ENCODE measurements around the gene ADAM10.
"Not testable (repeated sequence)": the region's sequence is repeated elsewhere in the genome, so short reads cannot be mapped to it uniquely, and the experiment has no call there.

ADAM10 gene

DNA sequence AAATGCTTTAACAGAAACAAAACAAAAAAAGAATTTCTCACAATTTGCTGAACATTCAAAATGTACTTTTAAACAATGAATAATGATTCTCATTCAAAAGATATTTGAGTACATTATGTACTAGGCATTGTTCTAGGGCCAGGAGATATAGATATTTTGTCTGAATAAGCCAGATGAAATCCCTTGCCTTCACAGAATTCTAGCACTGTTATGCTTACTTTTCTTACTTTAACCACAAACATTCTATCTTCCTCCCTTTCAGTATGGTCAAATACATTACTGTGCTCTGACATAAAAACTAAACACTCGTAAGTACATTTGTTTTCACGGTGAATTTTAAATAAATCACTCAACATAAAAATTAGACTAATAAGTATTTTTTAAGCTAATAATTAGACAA, 116.7 kb downstream of the ADAM10 start:
- Histone ChIP-seq H3K27ac (ENCODE audit: low read depth, low read length, severe bottlenecking) (no peak overlapping the region), H3K4me1 (ENCODE audit: control insufficient read depth, insufficient read depth, low read length, poor library complexity, severe bottlenecking) (no peaks in the 10 kb centered on the region), H3K9me3 (ENCODE audit: control insufficient read depth, low read length) (no peaks in the 10 kb centered on the region), H3K4me3 (ENCODE audit: extremely low read depth, insufficient read depth, low read length, poor library complexity, severe bottlenecking) (no peak overlapping the region), H3K36me3 (ENCODE audit: control insufficient read depth, insufficient read depth, low read length) (peaks cover 46% of the 10 kb centered on the region)
- no CpG with 5 or more reads among the region's 2 CpGs for WGBS, 2 experiments (ENCODE audit: insufficient coverage in 2 of 2)

GRCh38 chr15:58631319-58631718, 118.2 kb downstream of the ADAM10 start:
- H3K36me3 ChIP-seq (ENCODE audit: control insufficient read depth, insufficient read depth, low read length), result peaks cover 51% of the 10 kb centered on the region
- H3K4me3 ChIP-seq (ENCODE audit: extremely low read depth, insufficient read depth, low read length, poor library complexity, severe bottlenecking), result no peak overlapping the region
- no peaks in the 10 kb centered on the region for H3K9me3 ChIP-seq (ENCODE audit: control insufficient read depth, low read length)
- no CpG with 5 or more reads among the region's 2 CpGs for WGBS, 2 experiments (ENCODE audit: insufficient coverage in 2 of 2)
- no peaks in the 10 kb centered on the region for H3K4me1 ChIP-seq (ENCODE audit: control insufficient read depth, insufficient read depth, low read length, poor library complexity, severe bottlenecking)
- H3K27ac ChIP-seq (ENCODE audit: low read depth, low read length, severe bottlenecking), result no peak overlapping the region

DNA sequence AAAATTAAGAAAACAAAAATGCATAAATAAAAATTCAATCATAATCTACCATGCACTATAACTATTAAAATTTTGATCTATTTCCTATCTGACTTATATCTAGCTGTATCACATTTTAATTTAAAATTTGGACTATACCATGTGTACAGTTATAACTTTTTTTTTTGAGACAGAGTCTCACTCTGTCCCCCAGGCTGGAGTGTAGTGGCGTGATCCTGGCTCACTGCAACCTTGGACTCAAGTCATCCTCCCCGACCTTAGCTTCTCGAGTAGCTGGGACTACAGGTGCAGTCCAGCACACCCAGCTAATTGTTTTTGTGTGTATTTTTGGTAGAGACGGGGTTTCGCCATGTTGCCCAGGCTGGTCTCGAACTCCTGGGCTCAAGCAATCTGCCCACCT, 119.9 kb downstream of the ADAM10 start:
- H3K36me3 ChIP-seq (ENCODE audit: control insufficient read depth, insufficient read depth, low read length), result peaks cover 59% of the 10 kb centered on the region
- 85 to 87% methylated on average over 3 to 4 of the region's 6 CpGs for WGBS, 2 experiments (ENCODE audit: insufficient coverage in 2 of 2)
- no peak overlapping the region for H3K27ac ChIP-seq (ENCODE audit: low read depth, low read length, severe bottlenecking)
- H3K4me3 ChIP-seq (ENCODE audit: extremely low read depth, insufficient read depth, low read length, poor library complexity, severe bottlenecking), result no peak overlapping the region
- no peaks in the 10 kb centered on the region for H3K9me3 ChIP-seq (ENCODE audit: control insufficient read depth, low read length)
- no peaks in the 10 kb centered on the region for H3K4me1 ChIP-seq (ENCODE audit: control insufficient read depth, insufficient read depth, low read length, poor library complexity, severe bottlenecking)

GRCh38 chr15:58628206-58628947, 121.1 kb downstream of the ADAM10 start:
- Histone ChIP-seq H3K9me3 (ENCODE audit: control insufficient read depth, low read length) (no peaks in the 10 kb centered on the region), H3K36me3 (ENCODE audit: control insufficient read depth, insufficient read depth, low read length) (peaks cover 71% of the 10 kb centered on the region), H3K4me1 (ENCODE audit: control insufficient read depth, insufficient read depth, low read length, poor library complexity, severe bottlenecking) (no peaks in the 10 kb centered on the region), H3K27ac (ENCODE audit: low read depth, low read length, severe bottlenecking) (no peak overlapping the region), H3K4me3 (ENCODE audit: extremely low read depth, insufficient read depth, low read length, poor library complexity, severe bottlenecking) (no peak overlapping the region)
- WGBS, 2 experiments (ENCODE audit: insufficient coverage in 2 of 2), result 100% methylated on average over 1 of the region's 3 CpGs; no CpG with 5 or more reads in 1 of the 2 experiments

DNA sequence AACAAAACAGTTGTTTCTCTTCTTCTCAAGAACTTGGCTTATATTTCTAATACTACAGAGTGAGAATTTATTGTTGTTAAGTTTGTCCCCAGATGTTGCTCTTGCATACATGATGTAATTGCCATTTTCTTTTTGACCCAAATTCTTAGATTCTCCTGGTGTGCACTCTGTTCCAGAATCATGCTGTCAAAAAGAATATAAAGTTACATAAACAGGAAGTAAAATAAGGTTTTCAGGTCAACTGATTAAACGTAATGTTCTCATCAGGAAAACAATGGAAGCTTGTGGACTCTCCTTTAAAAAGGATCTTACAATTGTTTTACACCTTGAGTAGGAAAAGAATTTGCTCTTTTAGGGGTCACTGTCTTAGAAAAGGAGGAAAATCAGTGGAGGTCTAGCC, 121.8 kb downstream of the ADAM10 start:
- no peaks in the 10 kb centered on the region for H3K9me3 ChIP-seq (ENCODE audit: control insufficient read depth, low read length)
- H3K36me3 ChIP-seq (ENCODE audit: control insufficient read depth, insufficient read depth, low read length), result peaks cover 67% of the 10 kb centered on the region
- H3K4me1 ChIP-seq (ENCODE audit: control insufficient read depth, insufficient read depth, low read length, poor library complexity, severe bottlenecking), result no peaks in the 10 kb centered on the region
- H3K4me3 ChIP-seq (ENCODE audit: extremely low read depth, insufficient read depth, low read length, poor library complexity, severe bottlenecking), result no peak overlapping the region
- 100% methylated on average over 1 of the region's 1 CpG; no CpG with 5 or more reads in 1 of the 2 experiments for WGBS, 2 experiments (ENCODE audit: insufficient coverage in 2 of 2)
- H3K27ac ChIP-seq (ENCODE audit: low read depth, low read length, severe bottlenecking), result no peak overlapping the region

DNA sequence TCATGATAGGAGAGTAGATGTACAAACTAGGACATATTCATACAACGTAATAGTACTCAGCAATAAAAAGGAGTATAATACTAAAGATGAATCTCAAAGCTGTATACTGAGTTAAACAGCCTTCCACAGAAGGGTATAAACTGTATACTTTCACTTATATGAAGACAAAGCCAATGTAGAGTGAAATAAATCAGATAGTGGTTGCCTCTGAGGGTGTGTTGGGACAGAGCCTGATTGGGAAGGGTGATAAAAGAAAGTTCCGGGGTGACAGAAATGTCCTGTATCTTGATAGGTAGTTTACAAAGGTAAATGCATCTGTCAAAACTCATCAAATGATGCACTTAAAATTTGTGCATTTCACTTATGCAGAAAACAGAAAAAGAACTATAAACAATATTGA, 122.5 kb downstream of the ADAM10 start:
- no peak overlapping the region for H3K27ac ChIP-seq (ENCODE audit: low read depth, low read length, severe bottlenecking)
- no CpG with 5 or more reads among the region's 2 CpGs for WGBS, 2 experiments (ENCODE audit: insufficient coverage in 2 of 2)
- no peaks in the 10 kb centered on the region for H3K4me1 ChIP-seq (ENCODE audit: control insufficient read depth, insufficient read depth, low read length, poor library complexity, severe bottlenecking)
- no peak overlapping the region for H3K4me3 ChIP-seq (ENCODE audit: extremely low read depth, insufficient read depth, low read length, poor library complexity, severe bottlenecking)
- H3K36me3 ChIP-seq (ENCODE audit: control insufficient read depth, insufficient read depth, low read length), result peaks cover 67% of the 10 kb centered on the region
- no peaks in the 10 kb centered on the region for H3K9me3 ChIP-seq (ENCODE audit: control insufficient read depth, low read length)

- no peaks in the 10 kb centered on the region for H3K9me3 ChIP-seq (ENCODE audit: control insufficient read depth, low read length)
- H3K27ac ChIP-seq (ENCODE audit: low read depth, low read length, severe bottlenecking), result no peak overlapping the region
- H3K4me3 ChIP-seq (ENCODE audit: extremely low read depth, insufficient read depth, low read length, poor library complexity, severe bottlenecking), result no peak overlapping the region
- WGBS, 2 experiments (ENCODE audit: insufficient coverage in 2 of 2), result no CpG with 5 or more reads among the region's 3 CpGs
- peaks cover 67% of the 10 kb centered on the region for H3K36me3 ChIP-seq (ENCODE audit: control insufficient read depth, insufficient read depth, low read length)
- no peaks in the 10 kb centered on the region for H3K4me1 ChIP-seq (ENCODE audit: control insufficient read depth, insufficient read depth, low read length, poor library complexity, severe bottlenecking)
Measured at GRCh38 chr15:58626378-58626777, 123.1 kb downstream of the ADAM10 start.

- Histone ChIP-seq H3K9me3 (ENCODE audit: control insufficient read depth, low read length) (no peaks in the 10 kb centered on the region), H3K36me3 (ENCODE audit: control insufficient read depth, insufficient read depth, low read length) (peaks cover 74% of the 10 kb centered on the region), H3K4me3 (ENCODE audit: extremely low read depth, insufficient read depth, low read length, poor library complexity, severe bottlenecking) (no peak overlapping the region), H3K27ac (ENCODE audit: low read depth, low read length, severe bottlenecking) (no peak overlapping the region), H3K4me1 (ENCODE audit: control insufficient read depth, insufficient read depth, low read length, poor library complexity, severe bottlenecking) (no peaks in the 10 kb centered on the region)
- WGBS, 2 experiments (ENCODE audit: insufficient coverage in 2 of 2), result 78% methylated on average over 2 of the region's 3 CpGs; no CpG with 5 or more reads in 1 of the 2 experiments
Measured at GRCh38 chr15:58622877-58623276, 126.6 kb downstream of the ADAM10 start.

- H3K4me3 ChIP-seq (ENCODE audit: extremely low read depth, insufficient read depth, low read length, poor library complexity, severe bottlenecking); H3K27ac ChIP-seq (ENCODE audit: low read depth, low read length, severe bottlenecking); H3K9me3 ChIP-seq (ENCODE audit: control insufficient read depth, low read length); H3K4me1 ChIP-seq (ENCODE audit: control insufficient read depth, insufficient read depth, low read length, poor library complexity, severe bottlenecking): not testable (repeated sequence)
- peaks cover 66% of the 10 kb centered on the region for H3K36me3 ChIP-seq (ENCODE audit: control insufficient read depth, insufficient read depth, low read length)
Measured at GRCh38 chr15:58620268-58620667, 129.2 kb downstream of the ADAM10 start.

GRCh38 chr15:58616171-58616570, 133.3 kb downstream of the ADAM10 start:
- 100% methylated on average over 1 of the region's 1 CpG for WGBS, 2 experiments (ENCODE audit: insufficient coverage in 2 of 2)
- Histone ChIP-seq H3K4me1 (ENCODE audit: control insufficient read depth, insufficient read depth, low read length, poor library complexity, severe bottlenecking) (no peaks in the 10 kb centered on the region), H3K27ac (ENCODE audit: low read depth, low read length, severe bottlenecking) (no peak overlapping the region), H3K4me3 (ENCODE audit: extremely low read depth, insufficient read depth, low read length, poor library complexity, severe bottlenecking) (no peak overlapping the region), H3K9me3 (ENCODE audit: control insufficient read depth, low read length) (peaks cover 21% of the 10 kb centered on the region), H3K36me3 (ENCODE audit: control insufficient read depth, insufficient read depth, low read length) (peaks cover 77% of the 10 kb centered on the region)
